WTC11 (cell line): ENCODE results near the gene PCDH9. TPM values are rescaled to one million over a fixed set of nuclear protein-coding genes. Genes with fewer than 3 reads are reported as not detected.

Experiments
- ATAC-seq: fragments of 200-7000 bp; cut with Tn5 transposase; 2 replicates; pipeline ENCODE4 v1.10.0; 2021; ENCODE audit warnings: mild to moderate bottlenecking, moderate library complexity
- CTCF ChIA-PET: fragments of 300-600 bp; sonication (Branson Sonifier 250); formaldehyde crosslinking; loops from one replicate; lab custom pipeline; 2021; ENCODE audit warnings: antibody characterized with exemption; lab: Charles Lee
- POLR2A ChIA-PET: fragments of 350-600 bp; sonication (Branson Sonifier 250); formaldehyde crosslinking; loops from one replicate; lab custom pipeline; 2021; ENCODE audit warnings: antibody characterized with exemption; lab: Charles Lee
- DNase-seq: peaks from one replicate; pipeline ENCODE4 v3.0.0; 2021; ENCODE audit warnings: low spot score
- H3K27ac Mint-ChIP-seq: 2 replicates; pipeline ENCODE4 v1.8.0; 2021; ENCODE audit warnings: mixed read lengths
- H3K27me3 Mint-ChIP-seq: 2 replicates; pipeline ENCODE4 v1.8.0; 2021; ENCODE audit warnings: low read depth, mild to moderate bottlenecking, moderate library complexity, mixed read lengths
- H3K36me3 Mint-ChIP-seq: 2 replicates; pipeline ENCODE4 v1.8.0; 2021; ENCODE audit warnings: mixed read lengths
- H3K4me1 Mint-ChIP-seq: 2 replicates; pipeline ENCODE4 v1.8.0; 2022; ENCODE audit warnings: mixed read lengths
- H3K4me3 Mint-ChIP-seq: 2 replicates; pipeline ENCODE4 v1.8.0; 2021; ENCODE audit warnings: mild to moderate bottlenecking, moderate library complexity, mixed read lengths
- H3K9me3 Mint-ChIP-seq: 2 replicates; pipeline ENCODE4 v1.8.0; 2021; ENCODE audit warnings: mixed read lengths
- CREM ChIP-seq: sonication (generic); formaldehyde crosslinking; IDR thresholded peaks from 2 replicates; pipeline ENCODE4 v1.8.1; 2022; ENCODE audit warnings: mild to moderate bottlenecking, missing genetic modification reagents, moderate library complexity
- ESRRA ChIP-seq: sonication (generic); formaldehyde crosslinking; IDR thresholded peaks from 2 replicates; pipeline ENCODE4 v1.8.1; 2022; ENCODE audit warnings: mild to moderate bottlenecking, missing genetic modification reagents, borderline replicate concordance
- GABPB1 ChIP-seq: sonication (generic); formaldehyde crosslinking; IDR thresholded peaks from 2 replicates; pipeline ENCODE4 v1.8.1; 2023; ENCODE audit warnings: mild to moderate bottlenecking, missing genetic modification reagents
- HMGXB4 ChIP-seq: sonication (generic); formaldehyde crosslinking; IDR thresholded peaks from 2 replicates; pipeline ENCODE4 v1.8.1; 2023; ENCODE audit warnings: mild to moderate bottlenecking, moderate library complexity, missing genetic modification reagents
- JUN ChIP-seq: sonication (generic); formaldehyde crosslinking; IDR thresholded peaks from 2 replicates; pipeline ENCODE4 v1.8.0; 2023; ENCODE audit warnings: mild to moderate bottlenecking, missing genetic modification reagents
- NR2C2 ChIP-seq: sonication (generic); formaldehyde crosslinking; IDR thresholded peaks from 2 replicates; pipeline ENCODE4 v1.8.0; 2022; ENCODE audit warnings: mild to moderate bottlenecking, missing genetic modification reagents
- PRDM15 ChIP-seq: sonication (generic); formaldehyde crosslinking; IDR thresholded peaks from 2 replicates; pipeline ENCODE4 v1.8.0; 2022; ENCODE audit warnings: missing genetic modification reagents
- SMAD4 ChIP-seq: sonication (generic); formaldehyde crosslinking; IDR thresholded peaks from 2 replicates; pipeline ENCODE4 v1.8.0; 2022; ENCODE audit warnings: mild to moderate bottlenecking, missing genetic modification reagents
- SOX15 ChIP-seq: fragments of 250-450 bp; sonication (Bioruptor Pico); IDR thresholded peaks from 2 replicates; pipeline ENCODE4 v1.9.0; 2021; ENCODE audit warnings: mild to moderate bottlenecking
- ZNF232 ChIP-seq: sonication (generic); formaldehyde crosslinking; IDR thresholded peaks from 2 replicates; pipeline ENCODE4 v1.8.0; 2022; ENCODE audit warnings: mild to moderate bottlenecking, missing genetic modification reagents
- ZNF396 ChIP-seq: fragments of 250-450 bp; sonication (Bioruptor Pico); IDR thresholded peaks from 2 replicates; pipeline ENCODE4 v1.8.0; 2021; ENCODE audit warnings: mild to moderate bottlenecking, moderate library complexity, borderline replicate concordance
- total RNA-seq: library from RNA; stranded (reverse); gene quantifications from 3 replicates; pipeline ENCODE4 v1.2.3, GENCODE V29; 2021
- TF ChIP-seq, protein P1 (sequence below): sonication (generic); formaldehyde crosslinking; IDR thresholded peaks from 2 replicates; pipeline ENCODE4 v1.8.1; 2023; ENCODE audit warnings: mild to moderate bottlenecking, missing genetic modification reagents, moderate library complexity
- TF ChIP-seq, protein P2 (sequence below): sonication (generic); formaldehyde crosslinking; IDR thresholded peaks from 2 replicates; pipeline ENCODE4 v1.8.1; 2023; ENCODE audit warnings: mild to moderate bottlenecking, missing genetic modification reagents
- TF ChIP-seq, protein P3 (sequence below): sonication (generic); formaldehyde crosslinking; IDR thresholded peaks from 2 replicates; pipeline ENCODE4 v1.8.0; 2022; ENCODE audit warnings: mild to moderate bottlenecking, missing genetic modification reagents

PCDH9 gene
- total RNA-seq, 1 experiment from 2014 or later: 0.48 TPM

- Mint-ChIP-seq H3K27me3 (no peaks in the 10 kb centered on the region), H3K27ac (no peak overlapping the region), H3K4me1 (peaks cover 42% of the 10 kb centered on the region)
- CTCF ChIA-PET: no interaction called here
- TF ChIP-seq SOX15 (CRISPR knock-in tag) (no peak), HMGXB4 (CRISPR knock-in tag) (no peak), JUN (no peak), PRDM15 (no peak)
- TF ChIP-seq, protein P1, sequence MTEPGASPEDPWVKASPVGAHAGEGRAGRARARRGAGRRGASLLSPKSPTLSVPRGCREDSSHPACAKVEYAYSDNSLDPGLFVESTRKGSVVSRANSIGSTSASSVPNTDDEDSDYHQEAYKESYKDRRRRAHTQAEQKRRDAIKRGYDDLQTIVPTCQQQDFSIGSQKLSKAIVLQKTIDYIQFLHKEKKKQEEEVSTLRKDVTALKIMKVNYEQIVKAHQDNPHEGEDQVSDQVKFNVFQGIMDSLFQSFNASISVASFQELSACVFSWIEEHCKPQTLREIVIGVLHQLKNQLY (CRISPR knock-in tag): no peak
- TF ChIP-seq, protein P2, sequence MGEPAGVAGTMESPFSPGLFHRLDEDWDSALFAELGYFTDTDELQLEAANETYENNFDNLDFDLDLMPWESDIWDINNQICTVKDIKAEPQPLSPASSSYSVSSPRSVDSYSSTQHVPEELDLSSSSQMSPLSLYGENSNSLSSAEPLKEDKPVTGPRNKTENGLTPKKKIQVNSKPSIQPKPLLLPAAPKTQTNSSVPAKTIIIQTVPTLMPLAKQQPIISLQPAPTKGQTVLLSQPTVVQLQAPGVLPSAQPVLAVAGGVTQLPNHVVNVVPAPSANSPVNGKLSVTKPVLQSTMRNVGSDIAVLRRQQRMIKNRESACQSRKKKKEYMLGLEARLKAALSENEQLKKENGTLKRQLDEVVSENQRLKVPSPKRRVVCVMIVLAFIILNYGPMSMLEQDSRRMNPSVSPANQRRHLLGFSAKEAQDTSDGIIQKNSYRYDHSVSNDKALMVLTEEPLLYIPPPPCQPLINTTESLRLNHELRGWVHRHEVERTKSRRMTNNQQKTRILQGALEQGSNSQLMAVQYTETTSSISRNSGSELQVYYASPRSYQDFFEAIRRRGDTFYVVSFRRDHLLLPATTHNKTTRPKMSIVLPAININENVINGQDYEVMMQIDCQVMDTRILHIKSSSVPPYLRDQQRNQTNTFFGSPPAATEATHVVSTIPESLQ (CRISPR knock-in tag): no peak
- TF ChIP-seq, all 79 proteins: peak for 0
- Mint-ChIP-seq H3K4me3 (no peak overlapping the region), H3K9me3 (no peaks in the 10 kb centered on the region), H3K36me3 (no peaks in the 10 kb centered on the region)
- ATAC-seq: no peak
- POLR2A ChIA-PET: no interaction called here
- no peak for DNase-seq
These were observed 426.9 kb downstream of the PCDH9 start for GRCh38 chr13:66803013-66803807.

DNA sequence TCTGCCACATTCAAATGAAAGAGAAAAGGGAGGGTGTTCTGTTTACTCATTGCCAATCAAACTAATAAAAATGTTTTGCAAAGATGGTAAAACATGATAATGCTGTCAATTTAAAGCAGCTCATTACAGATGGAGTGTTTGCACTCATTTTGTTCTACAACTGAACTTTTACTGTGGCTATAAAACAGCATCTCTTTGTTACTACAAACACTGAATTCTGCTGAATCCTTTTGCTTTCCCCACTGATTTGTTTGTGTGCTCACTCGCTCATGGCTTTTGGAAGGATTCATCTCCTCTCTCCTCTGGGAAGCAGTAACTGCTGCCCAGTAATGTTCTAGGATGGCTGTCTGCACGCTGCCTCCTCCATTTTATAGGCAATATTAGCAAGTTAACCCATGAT, 434.5 kb downstream of the PCDH9 start:
- DNase-seq (no peak), ATAC-seq (no peak)
- Mint-ChIP-seq H3K27me3 (no peaks in the 10 kb centered on the region), H3K36me3 (no peaks in the 10 kb centered on the region), H3K4me1 (peaks cover 9% of the 10 kb centered on the region), H3K27ac (no peak overlapping the region), H3K9me3 (no peaks in the 10 kb centered on the region), H3K4me3 (no peak overlapping the region)
- ChIA-PET POLR2A (no interaction called here), CTCF (no interaction called here)
- no peak for TF ChIP-seq ZNF232 (CRISPR knock-in tag)
- TF ChIP-seq ZNF396 (CRISPR knock-in tag): no peak
- no peak for TF ChIP-seq NR2C2
- no peak for TF ChIP-seq ESRRA (CRISPR knock-in tag)
- TF ChIP-seq GABPB1: no peak
- TF ChIP-seq, protein P3, sequence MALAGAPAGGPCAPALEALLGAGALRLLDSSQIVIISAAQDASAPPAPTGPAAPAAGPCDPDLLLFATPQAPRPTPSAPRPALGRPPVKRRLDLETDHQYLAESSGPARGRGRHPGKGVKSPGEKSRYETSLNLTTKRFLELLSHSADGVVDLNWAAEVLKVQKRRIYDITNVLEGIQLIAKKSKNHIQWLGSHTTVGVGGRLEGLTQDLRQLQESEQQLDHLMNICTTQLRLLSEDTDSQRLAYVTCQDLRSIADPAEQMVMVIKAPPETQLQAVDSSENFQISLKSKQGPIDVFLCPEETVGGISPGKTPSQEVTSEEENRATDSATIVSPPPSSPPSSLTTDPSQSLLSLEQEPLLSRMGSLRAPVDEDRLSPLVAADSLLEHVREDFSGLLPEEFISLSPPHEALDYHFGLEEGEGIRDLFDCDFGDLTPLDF: no peak
- no peak for TF ChIP-seq SMAD4 (CRISPR knock-in tag)
- no peak for TF ChIP-seq CREM (CRISPR knock-in tag)
